BLaER1 (cell line): ENCODE measurements around the gene TMA7.

ENCODE experiments used
- H3K27ac ChIP-seq: shearing (Covaris generic); formaldehyde crosslinking; 2 replicates; pipeline ENCODE4 v1.8.1; 2022
- H3K27me3 ChIP-seq: shearing (Covaris generic); formaldehyde crosslinking; 2 replicates; pipeline ENCODE4 v1.8.1; 2022
- H3K36me3 ChIP-seq: shearing (Covaris generic); formaldehyde crosslinking; 2 replicates; pipeline ENCODE4 v1.8.1; 2022
- H3K4me1 ChIP-seq: shearing (Covaris generic); formaldehyde crosslinking; 2 replicates; pipeline ENCODE4 v1.8.1; 2022
- H3K4me2 ChIP-seq: shearing (Covaris generic); formaldehyde crosslinking; 2 replicates; pipeline ENCODE4 v1.8.1; 2022
- H3K4me3 ChIP-seq: shearing (Covaris generic); formaldehyde crosslinking; 2 replicates; pipeline ENCODE4 v1.8.1; 2022
- H3K9ac ChIP-seq: shearing (Covaris generic); formaldehyde crosslinking; 2 replicates; pipeline ENCODE4 v1.8.1; 2022
- H3K9me3 ChIP-seq: shearing (Covaris generic); formaldehyde crosslinking; 2 replicates; pipeline ENCODE4 v1.8.1; 2022
- H4K20me1 ChIP-seq: shearing (Covaris generic); formaldehyde crosslinking; 2 replicates; pipeline ENCODE4 v1.8.1; 2022
- Cebpa-rat ChIP-seq: shearing (Covaris generic); IDR thresholded peaks from 2 replicates; pipeline ENCODE4 v1.8.1; 2022

The TMA7 gene

GRCh38 chr3:48465531-48466378 is 25.7 kb downstream of the TMA7 start:
- Histone ChIP-seq H3K4me2 (peak overlapping the region; percentile 98), H3K4me3 (peak overlapping the region; percentile 67), H3K27ac (peak overlapping the region; percentile 75), H3K4me1 (peaks cover 62% of the 10 kb centered on the region), H3K9ac (peak overlapping the region; percentile 80), H4K20me1 (peaks cover 42% of the 10 kb centered on the region), H3K36me3 (peaks cover 76% of the 10 kb centered on the region), H3K27me3 (no peaks in the 10 kb centered on the region), H3K9me3 (no peaks in the 10 kb centered on the region)
- no peak for TF ChIP-seq Cebpa-rat

DNA sequence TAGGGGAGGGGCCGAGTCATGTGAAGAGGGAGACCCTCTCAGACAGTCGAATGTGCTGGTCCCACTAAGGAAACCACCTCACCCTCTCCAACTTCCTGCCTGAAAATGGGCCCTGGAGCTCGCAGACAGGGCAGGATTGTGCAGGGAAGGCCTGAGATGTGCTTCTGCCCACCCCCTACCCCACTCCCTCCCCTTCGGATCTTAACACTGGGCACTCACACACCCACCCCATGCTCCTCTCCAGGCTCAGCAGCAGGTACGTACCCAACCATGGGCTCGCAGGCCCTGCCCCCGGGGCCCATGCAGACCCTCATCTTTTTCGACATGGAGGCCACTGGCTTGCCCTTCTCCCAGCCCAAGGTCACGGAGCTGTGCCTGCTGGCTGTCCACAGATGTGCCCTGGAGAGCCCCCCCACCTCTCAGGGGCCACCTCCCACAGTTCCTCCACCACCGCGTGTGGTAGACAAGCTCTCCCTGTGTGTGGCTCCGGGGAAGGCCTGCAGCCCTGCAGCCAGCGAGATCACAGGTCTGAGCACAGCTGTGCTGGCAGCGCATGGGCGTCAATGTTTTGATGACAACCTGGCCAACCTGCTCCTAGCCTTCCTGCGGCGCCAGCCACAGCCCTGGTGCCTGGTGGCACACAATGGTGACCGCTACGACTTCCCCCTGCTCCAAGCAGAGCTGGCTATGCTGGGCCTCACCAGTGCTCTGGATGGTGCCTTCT is 26.5 kb downstream of the TMA7 start:
- H3K9me3 ChIP-seq: no peaks in the 10 kb centered on the region
- peaks cover 72% of the 10 kb centered on the region for H3K36me3 ChIP-seq
- H3K4me3 ChIP-seq: peak overlapping the region; percentile 67
- peak overlapping the region; percentile 75 for H3K27ac ChIP-seq
- peak overlapping the region; percentile 80 for H3K9ac ChIP-seq
- peak overlapping the region; percentile 98 for H3K4me2 ChIP-seq
- no peak for TF ChIP-seq Cebpa-rat
- H4K20me1 ChIP-seq: peaks cover 45% of the 10 kb centered on the region
- no peaks in the 10 kb centered on the region for H3K27me3 ChIP-seq
- peaks cover 64% of the 10 kb centered on the region for H3K4me1 ChIP-seq

DNA sequence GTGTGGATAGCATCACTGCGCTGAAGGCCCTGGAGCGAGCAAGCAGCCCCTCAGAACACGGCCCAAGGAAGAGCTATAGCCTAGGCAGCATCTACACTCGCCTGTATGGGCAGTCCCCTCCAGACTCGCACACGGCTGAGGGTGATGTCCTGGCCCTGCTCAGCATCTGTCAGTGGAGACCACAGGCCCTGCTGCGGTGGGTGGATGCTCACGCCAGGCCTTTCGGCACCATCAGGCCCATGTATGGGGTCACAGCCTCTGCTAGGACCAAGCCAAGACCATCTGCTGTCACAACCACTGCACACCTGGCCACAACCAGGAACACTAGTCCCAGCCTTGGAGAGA is 27.0 kb downstream of the TMA7 start:
- peak overlapping the region; percentile 75 for H3K27ac ChIP-seq
- H3K4me3 ChIP-seq: peak overlapping the region; percentile 67
- peak overlapping the region; percentile 80 for H3K9ac ChIP-seq
- TF ChIP-seq Cebpa-rat: no peak
- no peaks in the 10 kb centered on the region for H3K27me3 ChIP-seq
- peaks cover 45% of the 10 kb centered on the region for H4K20me1 ChIP-seq
- peak overlapping the region; percentile 98 for H3K4me2 ChIP-seq
- no peaks in the 10 kb centered on the region for H3K9me3 ChIP-seq
- H3K36me3 ChIP-seq: peaks cover 67% of the 10 kb centered on the region
- H3K4me1 ChIP-seq: peaks cover 70% of the 10 kb centered on the region

- H3K4me1 ChIP-seq: peaks cover 72% of the 10 kb centered on the region
- H3K4me2 ChIP-seq: peak overlapping the region; percentile 98
- TF ChIP-seq Cebpa-rat: no peak
- peaks cover 63% of the 10 kb centered on the region for H3K36me3 ChIP-seq
- H3K9me3 ChIP-seq: no peaks in the 10 kb centered on the region
- peaks cover 45% of the 10 kb centered on the region for H4K20me1 ChIP-seq
- peak overlapping the region; percentile 75 for H3K27ac ChIP-seq
- no peaks in the 10 kb centered on the region for H3K27me3 ChIP-seq
- peak overlapping the region; percentile 80 for H3K9ac ChIP-seq
- peak overlapping the region; percentile 67 for H3K4me3 ChIP-seq
These were observed 27.6 kb downstream of the TMA7 start for GRCh38 chr3:48467473-48468267.

GRCh38 chr3:48468329-48468731 is 28.3 kb downstream of the TMA7 start:
- Histone ChIP-seq H3K4me1 (peaks cover 75% of the 10 kb centered on the region), H3K36me3 (peaks cover 57% of the 10 kb centered on the region), H4K20me1 (peaks cover 45% of the 10 kb centered on the region), H3K4me2 (peak overlapping the region; percentile 98), H3K9ac (peak overlapping the region; percentile 80), H3K9me3 (no peaks in the 10 kb centered on the region), H3K27me3 (no peaks in the 10 kb centered on the region), H3K4me3 (no peak overlapping the region), H3K27ac (0 out of 2 replicates have a peak overlapping the region, but pooled peaks have one; percentile 75)
- no peak for TF ChIP-seq Cebpa-rat

DNA sequence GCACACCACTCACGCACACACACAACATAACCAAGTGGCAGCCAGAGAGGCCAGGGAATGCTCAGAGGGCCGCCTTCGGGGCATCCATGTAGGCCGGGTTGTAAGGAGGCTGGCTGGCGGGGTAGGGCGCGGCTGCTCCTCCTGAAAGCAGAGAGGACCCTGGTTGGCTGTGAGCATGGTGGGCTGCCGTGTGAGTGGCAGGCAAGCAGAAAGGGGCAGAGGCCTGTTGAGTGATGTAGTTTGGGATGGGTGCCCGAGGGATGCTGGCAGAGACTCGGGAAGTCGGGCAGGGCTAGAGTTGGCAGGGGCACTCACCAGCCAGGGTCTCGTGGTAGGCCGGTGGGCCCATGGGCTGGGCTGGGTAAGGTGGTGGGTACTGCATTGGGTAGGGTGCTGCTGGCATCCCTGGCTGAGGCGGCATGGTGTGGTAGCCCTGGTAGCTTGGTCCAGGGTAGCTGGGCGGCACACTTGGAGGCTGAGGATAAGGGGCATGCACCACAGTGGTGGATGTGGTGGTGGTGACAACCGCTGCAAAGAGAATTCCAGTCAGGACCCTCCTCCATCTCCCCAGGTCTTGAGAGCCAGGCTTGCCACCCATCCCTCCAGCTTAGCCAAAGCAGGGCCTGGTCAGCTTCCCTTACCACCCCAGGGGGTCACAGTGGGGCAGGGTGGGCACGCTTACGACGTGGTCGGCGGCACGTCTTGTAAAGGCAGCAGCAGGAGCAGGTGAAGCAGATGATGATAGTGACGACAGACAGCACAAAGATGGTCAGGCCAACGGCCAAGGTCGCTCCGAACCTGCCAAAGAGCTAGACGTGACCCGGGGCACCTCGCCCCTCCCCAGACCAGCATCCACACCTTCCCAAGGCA is 29.2 kb downstream of the TMA7 start:
- Histone ChIP-seq H3K9ac (peak overlapping the region; percentile 66), H3K4me1 (peaks cover 84% of the 10 kb centered on the region), H3K9me3 (no peaks in the 10 kb centered on the region), H3K36me3 (peaks cover 49% of the 10 kb centered on the region), H3K4me2 (peak overlapping the region; percentile 98), H4K20me1 (peaks cover 45% of the 10 kb centered on the region), H3K27ac (peak overlapping the region; percentile 71), H3K4me3 (no peak overlapping the region), H3K27me3 (no peaks in the 10 kb centered on the region)
- TF ChIP-seq Cebpa-rat: no peak

GRCh38 chr3:48470286-48470685 is 30.2 kb downstream of the TMA7 start:
- Histone ChIP-seq H3K4me3 (peak overlapping the region; percentile 25; the same call in 1 of the 2 replicates), H3K9me3 (no peaks in the 10 kb centered on the region), H3K27ac (peak overlapping the region; percentile 71), H3K4me2 (peak overlapping the region; percentile 98), H3K36me3 (peaks cover 43% of the 10 kb centered on the region), H4K20me1 (peaks cover 45% of the 10 kb centered on the region), H3K9ac (peak overlapping the region; percentile 66), H3K4me1 (peaks cover 85% of the 10 kb centered on the region), H3K27me3 (no peaks in the 10 kb centered on the region)
- no peak for TF ChIP-seq Cebpa-rat

DNA sequence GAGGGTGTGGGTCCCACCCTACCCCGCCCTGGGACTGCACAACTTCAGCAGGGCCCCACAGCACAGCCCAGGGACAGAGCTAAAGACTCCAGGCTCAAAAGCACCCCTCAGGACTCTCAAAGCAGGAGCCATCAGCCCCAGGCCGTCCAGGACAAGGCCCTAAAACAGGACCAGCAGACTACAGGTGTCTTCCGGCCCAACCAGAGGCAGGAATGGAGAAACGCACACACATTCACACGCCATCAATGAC is 32.5 kb downstream of the TMA7 start:
- Histone ChIP-seq H3K4me2 (peak overlapping the region; percentile 96), H4K20me1 (peaks cover 35% of the 10 kb centered on the region), H3K27me3 (no peaks in the 10 kb centered on the region), H3K36me3 (peaks cover 37% of the 10 kb centered on the region), H3K27ac (peak overlapping the region; percentile 90), H3K9ac (peak overlapping the region; percentile 88), H3K9me3 (no peaks in the 10 kb centered on the region), H3K4me3 (peak overlapping the region; percentile 73), H3K4me1 (peaks cover 90% of the 10 kb centered on the region)
- no peak for TF ChIP-seq Cebpa-rat
